Activated T-cell treated with anti-CD3 and anti-CD28 coated beads, Interleukin-2, amount 50 U/mL, for 48 hours (primary cell): ENCODE measurements around the gene KRT79.
"Not testable (repeated sequence)": the region's sequence is repeated elsewhere in the genome, so short reads cannot be mapped to it uniquely, and the experiment has no call there.

Experiments used
- DNase-seq, 2 experiments: peaks; one replicate each; pipeline ENCODE4 v3.0.0-alpha.2; 2020

Gene KRT79

DNA sequence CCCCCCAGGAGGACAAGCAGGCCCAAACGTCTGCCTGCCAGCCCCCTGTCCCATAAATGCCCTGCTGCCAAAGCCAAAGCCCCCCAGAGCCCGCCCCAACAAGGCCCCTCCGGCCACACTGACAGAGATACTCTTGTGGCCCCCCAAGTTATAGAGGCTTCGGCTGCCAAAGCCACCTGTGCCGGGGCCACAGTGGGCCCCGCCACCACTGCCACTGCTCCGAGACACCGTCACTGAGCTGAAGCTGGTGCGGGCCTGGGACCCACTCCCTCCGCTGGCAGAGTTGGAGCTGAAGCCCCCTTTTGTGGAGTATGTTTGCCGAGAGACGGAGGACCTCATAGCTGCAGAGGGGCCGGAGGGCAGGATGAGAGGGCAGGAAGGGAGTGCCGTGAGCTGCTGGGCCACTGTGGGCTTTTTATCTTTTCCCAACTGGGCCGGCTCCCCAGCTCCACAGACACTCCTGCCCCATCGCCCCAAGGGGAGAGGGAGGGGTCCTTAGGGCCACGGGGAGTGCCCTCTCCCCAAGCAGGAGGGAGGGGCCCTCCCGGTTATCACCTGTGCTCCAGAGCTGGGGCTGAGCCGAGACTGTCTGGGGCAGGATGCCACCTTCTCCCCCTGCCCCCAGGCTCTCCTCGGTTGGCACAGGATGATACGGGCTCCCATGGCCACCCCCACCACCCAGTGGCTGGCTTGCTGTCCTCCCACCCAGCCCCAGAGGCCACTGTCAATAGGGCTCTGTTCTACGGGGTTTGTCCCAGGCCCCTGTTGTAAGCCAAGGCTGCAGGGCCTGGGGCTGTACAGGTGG lies at the start of gene KRT79:
Gene KRT79, minus strand, starts transcription at position 390 of the 805 bp plus-strand sequence. Its CDS starts 51 bp downstream, at position 339.
- no peak for DNase-seq

- DNase-seq, result not testable (repeated sequence)
These were observed 46.4 kb upstream of the KRT79 start for GRCh38 chr12:52880499-52880898.

DNA sequence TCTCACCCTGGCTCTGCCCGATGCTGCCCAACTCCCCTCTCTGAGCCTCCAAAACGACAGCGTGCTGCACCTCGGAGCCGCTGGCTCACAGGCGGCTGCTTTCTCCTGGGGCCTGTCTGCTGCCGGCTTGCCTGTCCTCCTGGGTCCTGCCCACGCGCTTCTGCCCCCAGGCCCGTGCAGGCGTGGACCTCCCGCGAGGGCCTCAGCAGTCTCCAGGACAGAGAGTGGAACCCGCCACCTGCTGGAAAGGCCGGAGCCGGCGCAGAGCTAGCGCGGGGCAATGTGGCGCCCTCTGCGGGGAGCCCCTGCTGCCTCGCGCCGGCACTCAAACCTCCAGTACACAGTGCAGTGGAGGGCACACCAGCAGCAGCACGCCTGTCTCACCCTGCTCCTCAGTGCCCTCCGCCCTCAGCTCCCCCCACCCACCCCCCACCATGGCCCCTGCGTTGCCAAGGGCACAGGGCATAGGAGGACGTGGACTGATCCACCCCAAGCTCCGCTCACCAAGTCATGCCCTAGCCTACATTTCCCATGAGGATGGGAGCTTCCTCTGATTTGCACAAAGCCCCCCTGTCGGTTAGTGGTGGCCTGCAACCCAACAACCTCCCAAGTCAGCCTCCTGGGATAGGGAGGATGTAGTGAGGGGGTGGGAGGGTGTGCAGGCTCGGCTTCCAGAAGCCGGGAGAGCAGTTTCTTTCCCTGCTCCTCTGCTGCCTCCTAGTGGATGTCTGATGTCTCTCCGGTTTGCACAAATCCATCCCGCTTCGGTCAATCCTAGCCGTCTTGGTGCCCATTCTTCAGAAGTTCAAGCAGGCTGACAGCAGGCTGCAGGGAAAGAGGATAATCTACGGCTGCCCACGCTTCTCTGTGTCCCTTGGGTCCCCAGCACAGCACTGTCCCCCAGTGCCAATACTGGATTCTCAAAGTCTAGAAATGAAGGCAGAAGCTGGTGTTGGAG lies 45.6 kb upstream of the KRT79 start:
- peak; percentile 80 to 85 for DNase-seq

DNA sequence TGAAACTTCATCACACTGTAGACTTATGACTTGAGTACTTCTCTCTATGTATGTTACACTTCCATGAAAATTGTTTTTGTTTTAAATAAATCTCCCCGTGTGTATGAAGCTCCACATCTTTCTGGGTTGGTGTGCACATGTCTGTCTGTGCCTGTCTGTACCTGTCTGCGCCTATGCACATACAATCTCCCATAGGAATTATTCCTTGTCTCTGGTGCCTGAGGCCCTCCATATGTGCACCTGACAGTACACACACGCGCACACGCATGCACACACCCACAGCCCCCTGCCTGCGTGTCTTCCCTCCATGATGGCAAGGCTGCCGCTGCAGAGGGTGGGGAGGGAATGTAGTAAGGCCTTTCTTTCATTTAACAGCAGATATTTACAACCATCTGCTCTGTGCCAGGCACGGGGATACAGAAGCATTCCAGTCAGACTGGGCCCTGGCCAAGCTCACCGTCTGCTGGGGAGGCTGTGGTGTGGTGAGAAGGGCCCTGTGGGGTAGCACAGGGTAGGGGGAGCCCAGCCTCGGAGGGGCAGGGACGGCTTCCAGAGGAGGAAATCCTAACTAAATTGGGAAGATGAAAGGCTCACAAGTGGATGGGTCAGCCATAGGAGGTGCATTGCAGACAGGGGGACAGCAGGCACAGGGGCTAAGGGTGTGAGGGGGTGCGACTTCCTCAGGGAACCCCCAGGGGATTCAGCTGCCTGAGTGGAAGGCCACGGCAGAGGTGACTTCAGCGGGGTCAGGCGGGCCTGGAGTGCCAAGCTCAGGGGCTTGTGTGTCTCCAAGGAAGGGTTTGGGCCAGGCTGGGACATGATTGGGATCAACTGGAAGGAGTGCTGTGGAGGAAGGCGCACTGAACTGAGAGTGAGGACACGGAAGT lies 44.6 kb upstream of the KRT79 start:
- no peak for DNase-seq

GRCh38 chr12:52877242-52877641 lies 43.1 kb upstream of the KRT79 start:
- DNase-seq, result no peak

GRCh38 chr12:52876372-52876771 lies 42.3 kb upstream of the KRT79 start:
- no peak for DNase-seq

DNA sequence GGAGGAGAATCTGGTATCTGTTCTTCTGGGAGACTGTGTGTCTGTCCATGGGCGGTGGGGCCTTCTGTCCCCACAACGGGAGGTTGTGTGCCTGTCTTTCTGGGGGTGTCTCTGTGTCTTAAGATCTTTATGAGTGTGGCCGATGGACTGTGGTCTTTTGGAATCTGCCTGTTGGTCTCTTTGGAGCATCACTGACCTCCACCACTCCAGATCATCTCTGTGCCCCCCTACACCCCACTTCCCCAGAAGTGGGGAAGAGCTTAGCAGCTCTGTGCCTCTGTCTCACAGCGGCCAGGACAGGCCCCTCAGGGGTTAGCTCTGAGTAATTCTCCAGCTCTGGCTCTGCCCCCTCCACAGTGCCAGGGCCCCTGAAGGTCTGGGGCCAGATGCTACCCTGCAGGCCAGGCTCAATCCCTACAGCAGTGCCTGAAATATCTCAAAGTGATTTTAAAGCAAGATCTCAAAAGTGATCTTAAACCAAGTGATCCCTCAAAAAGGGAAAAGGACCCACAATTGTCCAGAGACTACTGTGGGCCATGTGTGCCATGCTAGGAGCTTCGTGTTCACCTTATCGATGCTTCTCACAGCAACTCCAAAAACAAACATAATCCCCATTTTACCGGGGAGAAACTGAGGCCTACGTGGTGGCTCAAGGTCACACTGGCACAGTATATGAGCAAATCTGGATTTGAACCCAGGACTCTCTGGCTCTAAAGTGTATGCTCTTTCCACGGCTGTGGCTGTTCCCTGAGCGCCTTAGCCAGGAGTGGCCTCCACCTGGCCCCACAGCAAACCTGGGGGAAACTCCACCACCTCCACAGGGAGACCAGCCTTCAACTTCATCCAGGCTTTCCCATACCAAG lies 40.7 kb upstream of the KRT79 start:
- DNase-seq, result no peak

- DNase-seq, result peak; percentile 50 to 52
These were observed 39.9 kb upstream of the KRT79 start for GRCh38 chr12:52873832-52874572.

GRCh38 chr12:52873513-52873831 lies 39.4 kb upstream of the KRT79 start:
- DNase-seq, result no peak

DNA sequence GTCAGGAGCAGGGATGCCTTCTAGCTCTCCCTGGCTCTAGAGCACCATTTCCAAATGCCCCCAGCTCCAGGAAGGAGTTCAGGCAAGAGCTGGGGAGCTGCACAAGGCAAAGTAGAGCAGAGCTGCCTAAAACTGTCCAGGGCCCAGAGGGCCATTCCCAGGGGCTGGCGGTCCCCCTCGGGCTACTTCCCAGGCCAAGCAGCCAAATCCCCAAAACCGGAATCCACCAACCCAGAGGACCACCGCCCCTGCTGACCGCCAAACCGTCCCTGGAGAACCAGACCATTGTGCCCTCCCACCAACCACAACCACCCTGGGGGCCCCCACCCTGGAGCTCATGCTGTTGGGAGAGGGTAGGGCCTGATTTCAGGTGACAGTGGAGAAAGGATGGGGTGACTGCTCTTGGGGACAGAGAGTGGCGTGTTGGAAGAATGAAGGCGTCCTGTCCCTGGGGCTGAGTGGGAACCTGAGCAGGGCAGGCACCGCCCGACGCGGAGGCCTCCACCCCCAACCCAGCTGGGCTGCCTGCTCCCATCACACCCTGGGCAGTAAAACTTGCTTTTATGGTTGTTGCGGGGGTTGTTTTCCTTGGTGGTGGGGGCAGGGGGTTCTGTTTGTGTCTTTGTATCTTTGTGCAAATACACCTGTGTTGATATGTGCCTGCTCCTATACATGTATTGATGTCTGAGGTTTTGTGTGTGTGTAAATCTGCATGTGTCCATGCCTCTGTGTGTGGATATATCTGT lies 38.7 kb upstream of the KRT79 start:
- DNase-seq, result no peak

DNA sequence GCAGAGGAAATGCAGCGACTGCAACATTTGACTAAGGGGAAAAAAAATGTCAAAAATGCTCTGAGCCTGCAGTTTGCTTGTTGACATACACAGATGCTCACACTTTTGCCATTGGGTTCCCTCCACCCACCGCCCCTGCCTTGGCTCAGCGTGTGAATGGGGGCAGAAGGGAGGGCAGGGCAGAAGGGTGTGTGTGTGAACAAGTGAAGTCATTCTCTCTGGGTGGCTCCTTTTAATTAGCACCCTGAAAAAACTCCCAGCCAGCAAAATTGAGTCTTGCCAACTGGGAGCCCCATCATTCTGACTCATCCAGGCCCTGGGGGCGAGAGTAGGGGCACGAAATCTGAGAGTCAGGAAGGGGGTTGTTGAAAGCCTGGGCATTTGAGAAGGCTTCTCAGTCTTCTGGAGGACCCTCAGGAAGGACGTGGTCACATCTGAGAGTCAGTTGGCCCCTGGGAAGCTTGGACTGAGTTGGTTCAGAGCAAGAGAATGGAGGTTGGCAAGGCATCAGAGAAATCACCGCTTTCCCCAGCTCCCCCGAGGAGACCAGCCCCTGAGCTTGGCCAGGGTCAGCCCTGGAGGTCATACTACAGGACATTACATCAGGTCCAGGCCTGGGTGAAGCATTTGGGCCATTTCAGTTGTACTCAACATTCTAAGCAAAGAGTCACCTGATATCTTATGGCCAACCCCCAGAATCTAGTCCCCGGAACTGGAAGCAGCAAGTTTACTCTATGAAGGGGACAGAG lies 37.4 kb upstream of the KRT79 start:
- no peak for DNase-seq

GRCh38 chr12:52870361-52871290 lies 36.5 kb upstream of the KRT79 start:
- DNase-seq, result peak; percentile 91 to 92

- no peak for DNase-seq
These were observed 33.5 kb upstream of the KRT79 start for GRCh38 chr12:52867642-52868041.

DNA sequence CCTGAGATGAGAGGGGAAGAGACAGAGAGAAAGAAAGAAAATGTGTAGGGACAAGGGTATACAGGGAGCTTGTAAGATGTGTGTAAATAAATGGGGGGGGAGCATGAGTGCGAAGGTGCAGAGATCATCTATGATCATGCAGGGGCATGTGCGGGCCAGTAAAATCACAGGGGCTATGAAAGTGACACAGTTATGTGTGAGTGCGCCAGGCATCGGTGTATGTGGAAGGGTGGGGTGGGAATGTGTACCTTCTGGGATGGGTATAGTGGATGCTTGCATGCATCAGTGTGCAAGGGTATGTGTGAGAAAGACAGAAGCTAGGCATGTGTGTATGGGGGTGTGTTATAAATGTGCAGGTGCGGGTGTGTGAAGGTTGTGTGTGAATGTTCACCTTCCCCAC lies 33.0 kb upstream of the KRT79 start:
- DNase-seq, result no peak

DNA sequence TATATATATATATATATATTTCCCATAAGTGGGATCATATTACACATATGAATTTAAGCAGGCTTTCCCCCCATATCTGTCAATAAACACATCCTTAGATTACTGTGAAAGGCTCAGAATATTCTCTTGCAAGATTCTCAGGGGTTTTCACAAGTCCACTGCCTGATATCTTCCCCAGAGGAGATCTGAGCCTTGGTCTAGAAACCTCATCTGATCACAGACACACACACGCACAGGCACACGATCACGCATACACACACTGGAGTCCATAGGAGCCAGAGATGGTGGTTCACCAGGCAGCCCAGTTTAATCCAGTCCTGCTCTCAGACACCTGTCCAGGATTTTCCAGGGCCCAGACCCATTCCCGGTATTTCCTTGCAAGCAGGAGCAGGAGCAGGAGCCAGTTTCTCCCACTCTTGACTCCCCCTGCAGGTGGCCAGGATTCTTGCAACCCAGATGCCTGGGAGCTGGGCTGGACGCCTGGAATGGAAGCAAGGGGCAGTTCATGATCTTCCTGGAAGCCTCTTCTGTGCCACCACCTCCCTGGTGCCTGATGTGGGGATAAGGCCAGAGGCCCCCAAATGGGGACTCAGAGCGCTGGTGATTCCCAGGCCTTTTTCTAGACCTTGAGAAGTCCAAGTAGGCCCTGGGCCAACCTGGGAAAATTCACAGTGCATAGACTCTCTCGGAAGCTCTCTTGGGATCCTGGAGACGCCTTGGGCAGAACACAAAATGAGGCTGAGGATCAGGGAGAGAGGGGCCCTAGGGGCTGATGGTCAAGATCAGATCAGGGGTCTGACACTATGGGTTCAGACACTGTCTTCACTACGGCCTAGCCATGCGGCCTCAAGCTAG lies 31.2 kb upstream of the KRT79 start:
- peak; percentile 57 for DNase-seq

GRCh38 chr12:52862023-52862422 lies 27.9 kb upstream of the KRT79 start:
- DNase-seq, result no peak

- DNase-seq, result no peak
These were observed 27.4 kb upstream of the KRT79 start for GRCh38 chr12:52861511-52861910.
